Thyroid gland (tissue), 4 donors: ENCODE data around the gene MICB. TPM values are rescaled to one million over a fixed set of nuclear protein-coding genes. Genes with fewer than 3 reads are reported as not detected.
A peak's percentile ranks its signal among the peaks of the same experiment; 100 is the strongest.

Experiments
- DNase-seq, 2 donors: peaks; one replicate each; pipeline ENCODE4 v3.0.0-alpha.2; 2019
- H3K27ac ChIP-seq, 3 donors: fragments of 200-600 bp; sonication (generic); 1 replicate in 2 of 3; 2 replicates in 1 of 3; pipeline ENCODE4 v1.5.1; 2016 to 2019; ENCODE audit warnings: mild to moderate bottlenecking in 1 of 3, moderate library complexity in 1 of 3
- H3K27me3 ChIP-seq: fragments of 200-600 bp; sonication (generic); one replicate; pipeline ENCODE4 v1.5.1; 2019
- H3K36me3 ChIP-seq, 2 donors: fragments of 200-600 bp; sonication (generic); one replicate each; pipeline ENCODE4 v1.5.1; 2016 to 2019
- H3K4me1 ChIP-seq, 2 donors: fragments of 200-600 bp; sonication (generic); one replicate each; pipeline ENCODE4 v1.5.1; 2017 to 2019
- H3K4me3 ChIP-seq, 3 donors: fragments of 200-600 bp; sonication (generic); replicated peaks in 1 of 3; 1 replicate in 2 of 3; 2 replicates in 1 of 3; pipeline ENCODE4 v1.5.1; 2016; ENCODE audit warnings: mild to moderate bottlenecking in 1 of 3
- H3K9me3 ChIP-seq: fragments of 200-600 bp; sonication (generic); one replicate; pipeline ENCODE4 v1.5.1; 2017
- CTCF ChIP-seq, 6 experiments: fragments of 200-600 bp in 3 of 6; fragments of 450-650 bp in 3 of 6; sonication (generic) in 3 of 6; IDR thresholded peaks; one replicate each; pipeline ENCODE4 v1.5.1; 2016 to 2019; ENCODE audit warnings: antibody characterized with exemption in 6 of 6, mild to moderate bottlenecking in 2 of 6, inconsistent platforms in 1 of 6, moderate library complexity in 1 of 6
- POLR2A ChIP-seq, 2 donors: fragments of 450-650 bp; IDR thresholded peaks; one replicate each; pipeline ENCODE4 v1.6.1; 2017; ENCODE audit warnings: antibody characterized with exemption in 2 of 2, mild to moderate bottlenecking in 2 of 2, moderate library complexity in 1 of 2
- WGBS, 2 donors: methylation state at CpG; one replicate each; pipeline ENCODE4 v1.1.5; 2017; 5-methylcytosine and 5-hydroxymethylcytosine counted together
- intact Hi-C: fragments of 100-400 bp; cut with DNase I; formaldehyde crosslinking; loops from one replicate; pipeline ENCODE4 v1.15.1; 2023
- total RNA-seq, 4 donors: library from RNA; depleted of rRNA; stranded (reverse); fragments of >200 nt; gene quantifications; one replicate each; pipeline ENCODE4 v1.2.3, GENCODE V29; 2016

MICB gene
- total RNA-seq, 4 donors from 2014 or later = 0.89 to 3.4 (median 2.1) TPM

DNA sequence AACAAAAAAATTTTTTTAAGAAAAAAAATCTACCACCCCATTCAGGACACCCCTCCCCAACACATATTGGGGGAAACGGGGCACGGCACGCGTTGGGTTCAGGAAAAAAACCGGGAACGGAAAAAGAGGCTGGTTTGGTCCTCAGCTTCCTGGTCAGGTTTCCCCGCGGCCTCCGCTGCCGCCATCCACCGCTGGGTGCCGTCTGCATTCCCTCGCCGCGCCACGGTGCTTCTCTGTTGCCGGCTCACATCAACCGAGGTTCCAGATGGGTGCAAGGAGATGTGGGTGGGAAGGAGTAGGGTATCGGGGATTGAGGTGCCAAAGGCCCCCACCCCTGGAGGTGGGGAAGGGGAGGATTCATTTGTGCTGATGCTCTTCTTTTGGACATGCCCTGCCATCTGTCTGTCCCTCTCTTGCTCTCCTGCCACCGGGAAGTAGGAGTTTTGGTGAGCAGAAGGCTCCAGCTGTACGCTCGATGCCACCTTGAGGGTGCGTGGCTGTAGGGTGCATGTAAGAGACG is 36.6 kb downstream of the MICB start:
- intact Hi-C loops = no loop called here
- H3K36me3 ChIP-seq = peaks cover 91 to 97% of the 10 kb centered on the region in 2 donors
- TF ChIP-seq POLR2A (IDR thresholded peaks at IDR 0.05) (no peak), CTCF (IDR thresholded peaks at IDR 0.05) (no peak)
- no peaks in the 10 kb centered on the region for H3K9me3 ChIP-seq
- no peak overlapping the region for H3K27ac ChIP-seq
- WGBS, 2 donors = 90 to 91% methylated on average over 24 of the region's 24 CpGs
- H3K27me3 ChIP-seq = no peaks in the 10 kb centered on the region
- H3K4me3 ChIP-seq = no peak overlapping the region
- DNase-seq = no peak
- H3K4me1 ChIP-seq = peaks cover 6 to 8% of the 10 kb centered on the region in 2 donors

DNA sequence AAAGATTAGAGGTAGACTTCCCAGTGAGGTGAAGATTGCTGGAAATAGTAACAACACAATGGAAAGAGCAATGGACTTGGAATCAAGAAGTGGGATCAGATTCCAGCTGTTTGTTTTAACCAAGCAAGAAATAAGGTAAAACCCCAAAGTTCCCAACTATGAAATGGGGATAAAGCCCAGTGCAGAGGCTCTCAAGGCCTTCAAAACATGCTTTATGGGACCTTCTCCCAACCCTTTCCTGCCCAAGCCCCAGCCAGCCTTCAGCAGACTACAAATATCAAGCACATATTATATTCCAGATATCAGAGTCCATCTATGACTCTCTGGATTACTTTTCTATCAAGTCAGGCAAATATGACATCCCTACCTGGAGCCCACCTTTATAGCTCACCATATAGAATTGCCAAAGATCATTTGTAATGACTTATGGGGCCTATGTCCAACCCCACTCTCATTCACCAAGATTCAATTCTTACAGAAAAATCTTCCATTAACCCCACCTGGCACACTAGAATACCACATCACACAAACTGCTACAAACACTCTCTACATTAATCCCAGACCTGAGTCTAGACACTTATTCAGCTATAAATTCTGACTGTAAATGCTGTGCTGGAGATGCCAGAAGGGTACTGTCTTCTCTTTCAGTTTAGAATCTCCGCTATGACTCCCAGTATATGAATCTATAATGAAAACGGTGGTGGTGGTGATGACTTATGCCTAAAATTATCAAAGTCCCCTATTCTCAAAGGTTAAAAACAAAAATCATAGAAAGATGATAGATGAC is 37.8 kb downstream of the MICB start:
- no peak for DNase-seq
- peaks cover 17 to 19% of the 10 kb centered on the region in 2 donors for H3K4me1 ChIP-seq
- no peak overlapping the region for H3K4me3 ChIP-seq
- no peaks in the 10 kb centered on the region for H3K27me3 ChIP-seq
- peaks cover 87 to 95% of the 10 kb centered on the region in 2 donors for H3K36me3 ChIP-seq
- no peaks in the 10 kb centered on the region for H3K9me3 ChIP-seq
- intact Hi-C loops = no loop called here
- WGBS, 2 donors = 34 to 43% methylated on average over 2 of the region's 2 CpGs
- TF ChIP-seq POLR2A (IDR thresholded peaks at IDR 0.05) (no peak), CTCF (IDR thresholded peaks at IDR 0.05) (no peak)
- H3K27ac ChIP-seq = no peak overlapping the region

DNA sequence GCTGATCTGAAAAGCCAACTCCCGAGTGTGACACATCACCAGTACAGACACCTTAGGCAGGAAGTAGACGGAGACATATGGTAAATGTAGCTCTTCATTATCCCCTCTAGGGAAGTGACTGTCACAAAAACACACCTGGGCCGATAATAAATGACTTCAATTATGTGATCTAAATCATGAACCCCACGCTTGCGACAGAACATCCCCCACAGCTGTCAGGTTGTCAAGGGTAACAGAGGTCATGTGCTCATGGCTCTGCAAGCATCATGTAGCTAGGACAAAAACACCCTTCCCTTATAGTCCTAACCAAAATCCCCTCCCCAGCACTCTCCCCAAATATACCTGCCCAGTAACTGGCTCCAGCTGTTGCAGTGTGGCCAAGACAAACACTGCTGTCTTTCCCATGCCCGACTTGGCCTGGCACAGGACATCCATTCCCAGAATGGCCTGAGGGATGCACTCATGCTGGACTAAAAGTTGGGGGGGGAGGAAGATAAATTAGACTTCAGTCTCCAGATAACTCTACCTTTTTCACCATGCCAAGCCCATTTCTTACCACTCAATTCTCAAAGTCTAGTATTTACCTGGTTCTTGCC is 41.0 kb downstream of the MICB start:
- H3K27me3 ChIP-seq = no peaks in the 10 kb centered on the region
- no peak for DNase-seq
- TF ChIP-seq POLR2A (IDR thresholded peaks at IDR 0.05) (no peak), CTCF (IDR thresholded peaks at IDR 0.05) (no peak)
- peaks cover 24 to 25% of the 10 kb centered on the region in 2 donors for H3K4me1 ChIP-seq
- 59 to 69% methylated on average over 6 of the region's 6 CpGs for WGBS, 2 donors
- no peak overlapping the region for H3K4me3 ChIP-seq
- intact Hi-C loops = no loop called here
- peaks cover 62 to 63% of the 10 kb centered on the region in 2 donors for H3K36me3 ChIP-seq
- H3K27ac ChIP-seq = no peak overlapping the region
- H3K9me3 ChIP-seq = no peaks in the 10 kb centered on the region

GRCh38 chr6:31540640-31541039 is 42.7 kb downstream of the MICB start:
- peaks cover 24 to 25% of the 10 kb centered on the region in 2 donors for H3K4me1 ChIP-seq
- H3K4me3 ChIP-seq = peak overlapping the region; percentile 28 to 77 (median 75)
- 13 to 17% methylated on average over 4 of the region's 4 CpGs for WGBS, 2 donors
- peaks cover 45 to 46% of the 10 kb centered on the region in 2 donors for H3K36me3 ChIP-seq
- intact Hi-C loops = loop anchor here (10.0 kb wide), 1 partner anchor 46 kb away; the partner anchor contains the start of gene MICB
- no peak for DNase-seq
- TF ChIP-seq CTCF (IDR thresholded peaks at IDR 0.05) (no peak), POLR2A (IDR thresholded peaks at IDR 0.05) (no peak)
- peak overlapping the region; percentile 92 to 99 (median 97) for H3K27ac ChIP-seq
- no peaks in the 10 kb centered on the region for H3K9me3 ChIP-seq
- H3K27me3 ChIP-seq = no peaks in the 10 kb centered on the region
